ENCODE data around the gene TMEM185B.
"Not testable (repeated sequence)": the region's sequence is repeated elsewhere in the genome, so short reads cannot be mapped to it uniquely, and the experiment has no call there.

The TMEM185B gene

GRCh38 chr2:120223034-120223912, at the start of gene TMEM185B:
Gene TMEM185B (minus strand): TSS chr2:120223400. CDS start chr2:120222976, 424 bp downstream.
- DNase-seq, result peak; percentile 65 to 67

DNA sequence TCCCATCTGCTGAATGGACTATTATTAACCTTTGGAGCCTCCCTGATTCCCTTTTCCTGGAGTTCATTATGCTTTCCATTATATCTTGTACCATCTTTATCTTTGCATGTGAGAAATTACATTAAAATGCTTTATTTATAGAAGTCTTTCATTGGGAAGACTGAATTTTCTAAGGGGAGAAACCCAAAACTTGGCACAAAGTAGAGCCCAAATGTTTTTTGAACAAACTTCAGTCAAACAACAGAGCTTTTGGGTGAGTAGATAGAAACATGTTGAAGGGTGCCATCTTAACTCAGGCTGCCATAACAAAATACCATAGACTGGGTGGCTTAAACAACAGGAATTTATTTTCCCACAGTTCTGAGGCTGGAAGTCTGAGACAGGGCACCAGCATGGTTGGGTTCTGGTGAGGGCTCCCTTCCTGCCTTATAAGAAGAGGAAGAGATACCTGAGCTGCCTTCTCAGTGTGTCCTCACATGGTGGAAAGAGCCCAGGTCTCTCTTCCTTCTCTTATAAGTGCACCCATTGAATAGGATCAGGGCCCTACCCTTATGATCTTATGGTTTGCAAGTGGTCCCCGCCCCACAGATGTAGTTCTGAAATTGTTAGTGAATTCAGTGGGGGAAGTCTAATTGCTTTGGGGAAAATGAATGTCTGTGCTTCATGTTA, 48.6 kb upstream of the TMEM185B start:
- no peak for DNase-seq

- DNase-seq, result no peak
Measured at GRCh38 chr2:120269816-120270215, 46.6 kb upstream of the TMEM185B start.

DNA sequence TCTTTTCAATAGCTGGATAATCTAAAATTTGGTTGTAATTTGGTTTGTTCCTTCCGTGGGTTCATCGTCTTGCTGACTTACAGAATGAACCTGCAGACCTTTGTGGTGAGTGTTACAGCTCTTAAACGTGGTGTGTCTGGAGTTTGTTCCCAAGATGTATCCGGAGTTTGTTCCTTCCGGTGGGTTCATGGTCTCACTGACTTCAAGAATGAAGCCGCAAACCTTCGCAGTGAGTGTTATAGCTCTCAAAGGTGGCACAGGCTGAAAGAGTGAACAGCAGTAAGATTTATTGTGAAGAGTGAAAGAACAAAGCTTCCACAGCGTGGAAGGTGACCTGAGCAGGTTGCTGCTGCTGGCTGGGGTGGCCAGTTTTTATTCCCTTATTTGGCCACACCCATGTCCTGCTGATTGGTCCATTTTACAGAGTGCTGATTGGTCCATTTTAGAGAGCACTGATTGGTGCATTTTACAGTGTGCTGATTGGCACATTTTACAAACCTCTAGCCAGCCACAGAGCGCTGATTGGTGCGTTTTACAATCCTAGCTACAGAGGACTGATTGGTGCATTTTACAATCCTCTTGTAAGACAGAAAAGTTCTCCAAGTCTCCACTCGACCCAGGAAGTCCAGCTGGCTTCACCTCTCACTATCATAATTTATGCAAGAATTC, 46.0 kb upstream of the TMEM185B start:
- DNase-seq, result no peak

DNA sequence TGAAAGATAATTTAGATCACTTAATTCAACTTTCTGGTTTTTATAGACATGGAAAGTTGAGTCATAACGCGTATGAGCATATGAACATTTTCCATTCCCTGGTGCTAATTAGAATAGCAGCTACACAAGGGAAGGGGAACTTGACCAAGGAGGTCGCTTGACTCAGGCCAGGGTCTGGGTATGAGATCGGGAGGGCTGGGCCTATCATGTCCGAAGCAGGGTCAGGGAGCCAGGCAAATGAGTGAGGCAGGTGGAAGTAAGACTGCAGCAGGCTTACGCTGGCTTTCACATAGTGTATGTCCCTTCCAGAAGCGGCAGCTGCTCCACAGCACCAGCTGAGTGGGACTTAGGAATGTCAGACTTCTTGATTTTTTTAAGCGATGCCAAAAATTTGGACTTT, 44.1 kb upstream of the TMEM185B start:
- no peak for DNase-seq

DNA sequence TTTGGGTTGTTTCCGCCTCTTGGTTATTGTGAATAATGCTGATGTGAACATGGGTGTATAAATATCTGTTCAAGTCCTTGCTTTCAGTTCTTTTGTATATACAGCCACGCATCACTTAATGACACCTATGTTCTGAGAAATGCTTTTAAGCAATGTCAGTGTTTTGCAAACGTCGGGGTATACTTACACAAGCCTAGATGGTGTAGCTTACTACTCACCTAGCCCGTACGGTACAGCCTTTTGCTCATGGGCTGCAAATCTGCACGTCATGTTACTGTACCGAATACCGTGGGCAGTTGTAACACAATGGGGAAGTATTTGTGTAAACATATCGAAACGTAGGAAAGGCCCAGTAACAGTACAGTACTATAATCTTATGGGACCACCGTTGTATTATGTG, 41.8 kb upstream of the TMEM185B start:
- DNase-seq, result no peak

GRCh38 chr2:120262761-120263428, 39.7 kb upstream of the TMEM185B start:
- DNase-seq, result no peak

DNA sequence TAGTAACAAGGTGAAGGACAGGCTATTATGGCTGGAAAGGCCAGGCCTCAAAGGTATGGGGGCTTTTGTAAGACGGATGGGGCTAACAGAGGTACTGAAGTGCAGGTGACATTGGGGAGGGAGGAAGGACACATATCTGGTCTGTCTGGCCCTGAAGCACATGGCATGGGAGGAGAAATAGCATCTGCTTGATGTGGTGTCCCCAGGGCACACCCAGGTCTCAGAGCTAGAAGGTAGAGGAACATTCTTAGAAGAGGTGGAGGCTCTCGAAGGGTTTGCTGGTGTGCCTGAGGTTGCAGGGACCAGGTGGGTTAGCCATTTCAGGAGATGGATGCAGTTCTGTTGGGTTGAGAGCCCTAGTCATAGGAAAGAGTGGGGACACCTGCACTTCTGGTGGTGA, 39.0 kb upstream of the TMEM185B start:
- no peak for DNase-seq

GRCh38 chr2:120261387-120262006, 38.3 kb upstream of the TMEM185B start:
- DNase-seq, result no peak

DNA sequence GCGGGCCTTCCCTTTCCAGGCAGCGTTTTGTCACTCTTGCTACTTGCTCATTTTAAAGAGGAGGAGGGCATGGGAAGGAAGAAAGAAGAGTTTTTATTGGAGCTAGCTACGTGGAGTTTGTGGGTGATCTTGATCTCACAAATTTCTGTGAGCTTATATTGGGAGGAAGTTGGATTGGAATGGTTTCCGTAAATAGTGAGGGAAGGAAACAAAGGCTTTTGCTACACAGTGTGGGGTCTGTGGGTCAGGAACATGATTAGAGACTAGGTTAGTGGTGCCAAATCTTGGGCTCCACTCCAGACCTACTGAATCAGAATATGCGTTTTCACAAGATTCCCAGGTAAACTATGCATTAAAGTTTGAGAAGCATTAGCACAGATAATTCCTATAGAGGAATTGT, 37.5 kb upstream of the TMEM185B start:
- DNase-seq, result no peak

DNA sequence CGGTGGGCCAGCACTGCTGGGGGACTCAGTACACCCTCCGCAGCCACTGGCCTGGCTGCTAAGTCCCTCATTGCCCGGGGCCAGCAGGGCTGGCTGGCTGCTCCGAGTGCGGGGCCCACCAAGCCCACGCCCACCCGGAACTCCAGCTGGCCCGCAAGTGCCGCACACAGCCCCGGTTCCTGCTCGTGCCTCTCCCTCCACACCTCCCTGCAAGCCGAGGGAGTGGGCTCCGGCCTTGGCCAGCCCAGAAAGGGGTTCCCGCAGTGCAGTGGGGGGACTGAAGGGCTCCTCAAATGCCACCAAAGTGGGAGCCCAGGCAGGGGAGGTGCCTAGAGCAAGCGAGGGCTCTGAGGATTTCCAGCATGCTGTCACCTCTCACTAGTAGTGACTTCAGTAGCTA, 36.7 kb upstream of the TMEM185B start:
- DNase-seq, result not testable (repeated sequence)

- no peak for DNase-seq
Measured at GRCh38 chr2:120258196-120258595, 35.0 kb upstream of the TMEM185B start.

DNA sequence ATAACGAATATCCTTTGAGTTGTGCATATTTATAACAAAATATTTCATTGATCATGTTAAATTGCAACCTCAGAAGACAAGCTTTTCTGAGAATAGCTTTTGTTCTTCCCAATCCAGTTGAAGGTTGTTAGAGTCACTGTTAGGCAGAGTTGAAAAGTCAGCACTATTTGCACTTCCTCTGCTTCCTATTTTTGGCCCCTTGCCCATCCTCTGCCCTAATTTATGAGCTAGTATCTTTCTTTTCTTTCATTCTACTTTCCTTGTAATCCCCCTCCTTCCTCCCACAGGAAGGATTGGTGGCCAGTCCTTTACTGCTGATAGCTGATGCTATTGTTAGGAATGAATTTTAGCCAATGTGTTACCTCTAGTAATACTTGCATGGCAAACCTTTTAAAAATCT, 34.3 kb upstream of the TMEM185B start:
- DNase-seq, result no peak

- no peak for DNase-seq
Measured at GRCh38 chr2:120256651-120257000, 33.4 kb upstream of the TMEM185B start.

DNA sequence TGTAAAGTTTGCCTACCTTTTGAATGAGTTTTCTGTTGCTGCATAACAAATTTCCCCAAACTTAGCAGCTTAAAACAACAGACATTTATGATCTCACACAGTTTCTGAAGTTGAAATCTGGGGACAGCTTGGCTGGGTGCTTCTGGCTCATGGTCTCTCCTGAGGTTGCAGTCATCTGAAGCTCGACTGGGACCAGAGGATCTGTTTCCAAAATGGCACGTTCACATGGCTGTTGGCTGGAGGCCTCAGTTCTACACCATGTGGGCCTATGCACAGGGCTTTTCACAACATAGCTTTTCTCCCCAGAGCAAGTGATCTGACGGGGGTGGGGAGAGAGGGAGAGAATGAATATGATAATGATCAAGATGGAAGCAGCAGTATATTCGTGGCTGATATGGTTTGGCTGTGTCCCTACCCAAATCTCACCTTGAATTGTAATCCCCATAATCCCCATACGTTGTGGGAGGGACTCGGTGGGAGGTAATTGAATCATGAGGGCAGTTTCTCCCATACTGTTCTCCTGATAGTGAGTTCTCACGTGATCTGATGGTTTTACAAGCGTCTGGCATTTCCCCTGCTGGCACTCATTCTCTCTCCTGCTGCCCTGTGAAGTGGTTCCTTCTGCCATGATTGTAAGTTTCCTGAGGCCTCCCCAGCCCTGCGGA, 32.9 kb upstream of the TMEM185B start:
- no peak for DNase-seq

DNA sequence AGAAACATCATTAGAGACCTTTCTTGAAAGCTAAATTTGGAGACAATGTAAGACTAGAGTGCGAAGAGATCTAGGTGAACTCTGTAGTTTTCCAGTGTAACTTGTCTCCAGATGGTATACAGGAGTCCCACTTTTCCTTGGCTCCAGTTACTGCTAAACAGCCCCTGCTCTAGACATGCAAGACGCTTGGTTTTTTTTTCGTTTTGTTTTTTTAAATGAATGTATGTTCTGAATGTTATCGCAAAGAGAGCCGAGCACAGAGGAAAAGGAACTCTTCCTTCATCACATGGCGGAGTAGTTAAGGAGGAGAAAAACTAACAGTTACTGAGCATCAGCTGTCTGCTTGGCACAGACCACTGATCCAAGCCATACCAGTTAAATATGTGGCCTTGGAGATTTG, 31.9 kb upstream of the TMEM185B start:
- no peak for DNase-seq

DNA sequence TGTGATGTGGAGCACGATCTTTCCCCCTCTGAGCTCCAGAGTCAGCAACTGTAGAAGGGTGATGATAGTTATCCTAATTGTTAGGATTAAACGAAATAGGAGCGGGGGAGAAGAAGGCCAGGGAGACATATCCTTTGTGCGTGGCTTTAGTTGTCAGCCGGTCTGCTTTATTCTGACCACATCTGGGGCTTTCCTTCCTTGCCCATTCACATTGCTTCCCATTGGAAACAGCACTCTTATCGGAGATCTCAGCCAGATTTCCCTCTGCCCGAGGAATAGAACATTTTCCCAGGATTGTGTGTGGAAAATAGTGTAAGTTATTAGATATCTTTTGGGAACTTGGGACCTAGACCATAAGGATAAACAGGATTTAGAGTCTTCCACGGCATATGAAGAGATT, 31.0 kb upstream of the TMEM185B start:
- DNase-seq, result no peak

DNA sequence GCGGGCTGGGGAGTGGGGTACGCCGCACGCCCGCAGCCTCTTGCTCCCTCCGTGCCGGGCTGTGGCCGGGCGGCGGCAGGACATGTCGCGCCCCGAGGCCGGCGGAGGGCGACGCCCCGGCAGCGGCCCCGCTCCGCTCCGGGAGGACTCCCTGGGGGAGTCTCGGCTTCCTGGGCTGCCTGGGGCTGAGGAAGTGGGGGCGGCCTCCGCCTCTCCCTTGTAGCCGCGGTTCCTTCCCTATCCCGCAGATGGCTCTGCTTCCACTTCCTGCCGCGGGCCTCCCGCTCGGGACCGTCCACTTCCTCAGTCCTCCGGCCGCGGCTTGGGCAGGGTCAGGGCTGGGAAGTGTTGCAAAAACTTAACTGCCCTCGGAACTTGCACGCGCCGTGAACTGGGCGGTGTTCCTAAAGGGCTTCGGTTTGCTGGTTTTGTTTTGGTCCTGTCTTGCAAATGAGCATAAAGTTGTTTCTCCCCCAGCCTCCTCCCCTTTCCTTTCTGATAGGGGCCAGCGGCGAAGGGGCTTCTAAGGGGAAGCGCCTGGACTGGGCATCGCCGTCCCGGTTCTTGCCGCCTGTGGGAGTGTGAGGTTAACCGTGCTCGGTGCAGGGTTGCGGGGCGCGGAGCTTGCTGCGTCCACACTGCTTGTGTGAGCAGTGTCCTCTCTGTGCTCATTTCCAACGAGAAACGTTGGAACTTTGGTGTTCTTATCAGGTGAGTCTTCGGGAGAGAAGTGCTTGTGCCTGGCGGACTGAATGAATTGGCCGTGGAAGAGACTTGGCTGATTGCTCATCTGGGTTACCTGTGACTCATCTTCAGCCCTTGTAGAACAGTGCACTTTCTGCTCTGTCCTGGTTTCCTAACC, 30.1 kb upstream of the TMEM185B start:
- peak; percentile 46 to 51 for DNase-seq

GRCh38 chr2:120252225-120253020, 29.2 kb upstream of the TMEM185B start, which contains the start of gene RALB:
Gene RALB (plus strand): TSS chr2:120252852. CDS start chr2:120278665, 25,813 bp downstream.
- DNase-seq, result peak; percentile 96 to 98

DNA sequence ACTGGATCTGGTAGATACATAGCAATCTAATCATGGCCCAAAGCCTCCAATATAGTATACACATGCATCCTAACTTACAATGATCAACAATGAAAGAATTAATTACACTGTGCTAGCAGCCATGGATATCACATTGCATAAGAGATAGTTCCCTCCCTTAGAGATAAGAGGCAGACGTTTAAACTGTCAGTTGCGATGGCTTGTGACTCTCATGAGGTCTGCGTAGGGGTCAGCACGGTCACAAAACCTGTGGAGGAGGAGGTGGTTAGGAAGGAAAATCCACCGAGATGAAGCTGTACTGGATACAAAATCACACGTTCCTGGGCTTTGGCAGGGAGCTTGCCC, 28.7 kb upstream of the TMEM185B start:
- DNase-seq, result no peak
